ENCODE measurements around the gene PPFIBP2.

DNA sequence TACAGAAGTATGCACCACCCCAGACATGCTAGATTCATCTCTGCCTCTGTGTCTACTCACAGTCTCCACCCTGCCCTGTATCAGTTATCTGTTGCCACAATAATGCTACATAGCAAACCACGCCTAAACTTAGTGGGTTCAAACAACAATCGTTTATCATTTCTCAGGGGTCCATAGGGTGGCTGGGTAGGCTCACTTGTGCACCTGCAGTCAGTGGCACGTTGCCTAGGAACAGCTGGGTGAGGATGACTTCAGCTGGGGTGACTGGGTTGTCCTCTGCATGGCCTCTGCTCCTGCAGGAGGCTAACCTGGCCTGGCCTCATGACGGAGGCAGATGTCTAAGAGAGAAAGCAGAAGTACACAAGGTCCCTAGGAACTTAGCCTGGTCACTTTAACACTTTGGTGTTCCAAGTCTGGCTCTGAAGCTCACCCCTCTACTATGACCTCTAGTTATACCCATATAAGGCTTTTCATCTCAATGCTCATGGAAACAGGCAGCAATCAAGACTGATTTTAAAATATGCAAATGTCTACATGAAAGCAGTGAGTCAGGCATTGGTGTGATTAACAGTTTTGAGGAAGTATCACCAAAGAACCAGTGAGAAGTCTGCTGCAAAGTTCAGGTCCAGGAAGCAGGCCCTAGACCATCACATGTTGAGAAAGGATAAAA, 17.8 kb upstream of the PPFIBP2 start:
- no peak for TF ChIP-seq EZH2 (optimal IDR thresholded peaks at IDR 0.05; ENCODE audit: low read depth, low read length)
- TF ChIP-seq, protein P1, sequence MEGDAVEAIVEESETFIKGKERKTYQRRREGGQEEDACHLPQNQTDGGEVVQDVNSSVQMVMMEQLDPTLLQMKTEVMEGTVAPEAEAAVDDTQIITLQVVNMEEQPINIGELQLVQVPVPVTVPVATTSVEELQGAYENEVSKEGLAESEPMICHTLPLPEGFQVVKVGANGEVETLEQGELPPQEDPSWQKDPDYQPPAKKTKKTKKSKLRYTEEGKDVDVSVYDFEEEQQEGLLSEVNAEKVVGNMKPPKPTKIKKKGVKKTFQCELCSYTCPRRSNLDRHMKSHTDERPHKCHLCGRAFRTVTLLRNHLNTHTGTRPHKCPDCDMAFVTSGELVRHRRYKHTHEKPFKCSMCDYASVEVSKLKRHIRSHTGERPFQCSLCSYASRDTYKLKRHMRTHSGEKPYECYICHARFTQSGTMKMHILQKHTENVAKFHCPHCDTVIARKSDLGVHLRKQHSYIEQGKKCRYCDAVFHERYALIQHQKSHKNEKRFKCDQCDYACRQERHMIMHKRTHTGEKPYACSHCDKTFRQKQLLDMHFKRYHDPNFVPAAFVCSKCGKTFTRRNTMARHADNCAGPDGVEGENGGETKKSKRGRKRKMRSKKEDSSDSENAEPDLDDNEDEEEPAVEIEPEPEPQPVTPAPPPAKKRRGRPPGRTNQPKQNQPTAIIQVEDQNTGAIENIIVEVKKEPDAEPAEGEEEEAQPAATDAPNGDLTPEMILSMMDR (IDR thresholded peaks at IDR 0.05; ENCODE audit: low read length) = no peak
